ENCODE data around the gene RAB27A. TPM values are rescaled to one million over a fixed set of nuclear protein-coding genes. Genes with fewer than 3 reads are reported as not detected.

Gene RAB27A
- total and polyA plus RNA-seq, 10 of the 15 experiments (the other 5 are each of a cell fraction or from before 2014, with no cell fraction given) = 13.3 to 139 (median 35.2) TPM

DNA sequence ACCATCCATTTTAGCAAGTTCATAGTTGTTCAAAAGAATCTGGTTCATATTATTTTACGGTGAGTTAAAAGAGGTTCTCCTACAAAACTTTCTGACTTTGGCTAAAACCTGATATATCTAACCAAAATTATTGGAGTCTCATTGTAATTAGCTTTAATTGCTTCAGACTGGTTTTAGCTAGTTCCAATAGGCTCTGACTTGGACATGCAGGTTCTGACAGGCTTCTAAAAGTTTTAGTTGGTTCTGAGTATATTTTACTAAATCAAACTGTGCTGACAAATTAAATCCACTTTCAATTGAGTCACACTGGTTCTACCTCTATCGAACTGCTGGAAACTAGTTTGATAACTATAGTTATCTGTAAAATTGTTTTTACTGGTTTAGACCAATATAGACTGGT lies 50.7 kb downstream of the RAB27A start:
- ChIA-PET CTCF (interaction anchor here (0.6 to 2.2 kb wide), 3 partner anchors 8 to 49 kb away, joined by 3 to 5 read pairs (median 3); no protein-coding TSS in a partner anchor), SMC1A (ENCODE audit: uncharacterized antibody, unreplicated experiment) (interaction anchor here (1.0 to 1.9 kb wide), 4 partner anchors 9 to 36 kb away, joined by 3 to 9 read pairs (median 5); no protein-coding TSS in a partner anchor), POLR2A (no interaction called here), RAD21 (ENCODE audit: unreplicated experiment) (no interaction called here)
- Histone ChIP-seq H3K4me1 (ENCODE audit: control insufficient read depth, insufficient read depth, low read length) (no peaks in the 10 kb centered on the region), H3K36me3 (ENCODE audit: control insufficient read depth in 2 of 2, insufficient read depth in 2 of 2, low read length in 1 of 2) (no peaks in the 10 kb centered on the region), H2AFZ (ENCODE audit: control insufficient read depth, low read depth, low read length) (no peak overlapping the region), H3K79me2 (ENCODE audit: control insufficient read depth, insufficient read depth, low read length) (no peaks in the 10 kb centered on the region), H3K27ac (ENCODE audit: control insufficient read depth, insufficient read depth) (no peak overlapping the region), H3K4me2 (ENCODE audit: control insufficient read depth, insufficient read depth) (no peak overlapping the region), H4K20me1 (ENCODE audit: control insufficient read depth, insufficient read depth) (no peaks in the 10 kb centered on the region), H3K9ac (ENCODE audit: control insufficient read depth, insufficient read depth, low read length) (no peak overlapping the region), H3K4me3 (no peak overlapping the region), H3K27me3 (replicated peaks in 1 of 2; ENCODE audit: control insufficient read depth in 2 of 2, insufficient read depth in 2 of 2, low read length in 1 of 2) (no peaks in the 10 kb centered on the region), H3K9me3 (replicated peaks; ENCODE audit: control insufficient read depth, insufficient read depth, low read length) (no peaks in the 10 kb centered on the region)
- in situ Hi-C loops (cut with MboI) (no loop called here), intact Hi-C loops (cut with micrococcal nuclease; ENCODE audit: unreplicated experiment) (no loop called here)
- WGBS (ENCODE audit: insufficient coverage, insufficient replicate concordance, low lambda C conversion rate, missing lambda C conversion rate) = 97% methylated on average over 2 of the region's 2 CpGs
- no peak for TF ChIP-seq ETV6 (conservative IDR thresholded peaks at IDR 0.05 in 1 of 2, IDR thresholded peaks at IDR 0.05 in 1 of 2; ENCODE audit: borderline replicate concordance in 1 of 2, low read depth in 1 of 2)
- no peak for TF ChIP-seq EP300 (IDR thresholded peaks at IDR 0.05; ENCODE audit: borderline replicate concordance in 1 of 2, control insufficient read depth in 1 of 2, low read depth in 2 of 2, low read length in 2 of 2)
- TF ChIP-seq CBX3 (IDR thresholded peaks at IDR 0.05; ENCODE audit: borderline replicate concordance, low read depth) = no peak
- TF ChIP-seq, protein P1, sequence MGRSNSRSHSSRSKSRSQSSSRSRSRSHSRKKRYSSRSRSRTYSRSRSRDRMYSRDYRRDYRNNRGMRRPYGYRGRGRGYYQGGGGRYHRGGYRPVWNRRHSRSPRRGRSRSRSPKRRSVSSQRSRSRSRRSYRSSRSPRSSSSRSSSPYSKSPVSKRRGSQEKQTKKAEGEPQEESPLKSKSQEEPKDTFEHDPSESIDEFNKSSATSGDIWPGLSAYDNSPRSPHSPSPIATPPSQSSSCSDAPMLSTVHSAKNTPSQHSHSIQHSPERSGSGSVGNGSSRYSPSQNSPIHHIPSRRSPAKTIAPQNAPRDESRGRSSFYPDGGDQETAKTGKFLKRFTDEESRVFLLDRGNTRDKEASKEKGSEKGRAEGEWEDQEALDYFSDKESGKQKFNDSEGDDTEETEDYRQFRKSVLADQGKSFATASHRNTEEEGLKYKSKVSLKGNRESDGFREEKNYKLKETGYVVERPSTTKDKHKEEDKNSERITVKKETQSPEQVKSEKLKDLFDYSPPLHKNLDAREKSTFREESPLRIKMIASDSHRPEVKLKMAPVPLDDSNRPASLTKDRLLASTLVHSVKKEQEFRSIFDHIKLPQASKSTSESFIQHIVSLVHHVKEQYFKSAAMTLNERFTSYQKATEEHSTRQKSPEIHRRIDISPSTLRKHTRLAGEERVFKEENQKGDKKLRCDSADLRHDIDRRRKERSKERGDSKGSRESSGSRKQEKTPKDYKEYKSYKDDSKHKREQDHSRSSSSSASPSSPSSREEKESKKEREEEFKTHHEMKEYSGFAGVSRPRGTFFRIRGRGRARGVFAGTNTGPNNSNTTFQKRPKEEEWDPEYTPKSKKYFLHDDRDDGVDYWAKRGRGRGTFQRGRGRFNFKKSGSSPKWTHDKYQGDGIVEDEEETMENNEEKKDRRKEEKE (IDR thresholded peaks at IDR 0.05) = no peak
- TF ChIP-seq, protein P2, sequence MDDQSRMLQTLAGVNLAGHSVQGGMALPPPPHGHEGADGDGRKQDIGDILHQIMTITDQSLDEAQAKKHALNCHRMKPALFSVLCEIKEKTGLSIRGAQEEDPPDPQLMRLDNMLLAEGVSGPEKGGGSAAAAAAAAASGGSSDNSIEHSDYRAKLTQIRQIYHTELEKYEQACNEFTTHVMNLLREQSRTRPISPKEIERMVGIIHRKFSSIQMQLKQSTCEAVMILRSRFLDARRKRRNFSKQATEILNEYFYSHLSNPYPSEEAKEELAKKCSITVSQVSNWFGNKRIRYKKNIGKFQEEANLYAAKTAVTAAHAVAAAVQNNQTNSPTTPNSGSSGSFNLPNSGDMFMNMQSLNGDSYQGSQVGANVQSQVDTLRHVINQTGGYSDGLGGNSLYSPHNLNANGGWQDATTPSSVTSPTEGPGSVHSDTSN (IDR thresholded peaks at IDR 0.05; ENCODE audit: insufficient replicate concordance, low read depth, low read length) = no peak
- no peak for TF ChIP-seq HDAC2 (IDR thresholded peaks at IDR 0.05)
- no peak for TF ChIP-seq YBX1 (IDR thresholded peaks at IDR 0.05)
- FAIRE-seq (no peak), ATAC-seq (no peak), DNase-seq (ENCODE audit: low read depth, low spot score) (no peak)
- no TSS peak for BruUV-seq (replicated peaks)
